B cell (primary cell): ENCODE data around the gene PPTC7.

Experiments
- EZH2 ChIP-seq: IDR thresholded peaks from 2 replicates; pipeline ENCODE4 v1.6.1; 2012; ENCODE audit warnings: borderline replicate concordance, low read depth, mild to moderate bottlenecking, moderate library complexity, low read length; ENCODE audit not compliant: insufficient read depth, poor library complexity, severe bottlenecking
- TF ChIP-seq, protein P1 (sequence below): fragments of 200-600 bp; IDR thresholded peaks from one replicate; pipeline ENCODE4 v1.8.0; 2022; ENCODE audit warnings: antibody characterized with exemption, mild to moderate bottlenecking

DNA sequence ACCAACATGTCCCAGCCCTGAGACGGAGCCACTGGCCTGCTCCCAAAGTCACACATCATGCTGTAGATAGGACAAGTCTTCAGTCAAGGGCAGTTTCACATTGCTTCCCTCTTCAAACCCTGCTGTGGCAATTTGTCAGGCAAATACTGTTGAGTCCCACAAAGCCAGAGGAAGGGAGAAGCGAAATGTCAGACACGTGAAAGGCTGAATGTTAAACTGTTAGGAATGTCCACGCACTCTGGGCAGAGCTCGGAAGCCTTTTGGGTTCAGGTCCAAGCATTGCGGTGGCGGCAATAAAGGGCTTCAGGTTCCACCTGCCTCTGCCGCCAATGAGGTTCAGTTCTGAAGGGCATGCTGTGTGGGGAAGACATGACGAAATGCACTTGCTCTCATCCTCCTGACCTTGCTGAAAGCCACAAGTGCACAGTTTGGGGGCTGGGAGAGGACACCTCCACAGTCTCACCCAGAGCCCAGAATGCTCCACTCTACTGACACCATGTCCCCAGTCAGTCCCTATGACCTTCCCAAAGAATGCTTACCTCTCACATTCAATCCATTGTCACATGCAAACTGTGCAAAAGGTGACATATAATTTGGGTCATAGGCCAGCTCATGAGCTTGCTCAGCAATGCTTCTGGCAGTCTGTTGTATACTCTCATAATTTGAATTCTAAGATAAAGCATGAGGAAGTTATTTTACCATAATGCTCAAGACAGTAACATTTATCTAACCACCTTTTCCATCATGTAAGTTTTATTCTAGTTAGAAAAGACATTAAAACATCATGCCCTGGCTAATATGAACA, 45.3 kb downstream of the PPTC7 start:
- TF ChIP-seq, protein P1, sequence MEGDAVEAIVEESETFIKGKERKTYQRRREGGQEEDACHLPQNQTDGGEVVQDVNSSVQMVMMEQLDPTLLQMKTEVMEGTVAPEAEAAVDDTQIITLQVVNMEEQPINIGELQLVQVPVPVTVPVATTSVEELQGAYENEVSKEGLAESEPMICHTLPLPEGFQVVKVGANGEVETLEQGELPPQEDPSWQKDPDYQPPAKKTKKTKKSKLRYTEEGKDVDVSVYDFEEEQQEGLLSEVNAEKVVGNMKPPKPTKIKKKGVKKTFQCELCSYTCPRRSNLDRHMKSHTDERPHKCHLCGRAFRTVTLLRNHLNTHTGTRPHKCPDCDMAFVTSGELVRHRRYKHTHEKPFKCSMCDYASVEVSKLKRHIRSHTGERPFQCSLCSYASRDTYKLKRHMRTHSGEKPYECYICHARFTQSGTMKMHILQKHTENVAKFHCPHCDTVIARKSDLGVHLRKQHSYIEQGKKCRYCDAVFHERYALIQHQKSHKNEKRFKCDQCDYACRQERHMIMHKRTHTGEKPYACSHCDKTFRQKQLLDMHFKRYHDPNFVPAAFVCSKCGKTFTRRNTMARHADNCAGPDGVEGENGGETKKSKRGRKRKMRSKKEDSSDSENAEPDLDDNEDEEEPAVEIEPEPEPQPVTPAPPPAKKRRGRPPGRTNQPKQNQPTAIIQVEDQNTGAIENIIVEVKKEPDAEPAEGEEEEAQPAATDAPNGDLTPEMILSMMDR = no peak
- TF ChIP-seq EZH2 = no peak
